Muscle layer of colon (tissue), 2 donors: ENCODE measurements around the gene TEAD2.
"Not testable (repeated sequence)": the region's sequence is repeated elsewhere in the genome, so short reads cannot be mapped to it uniquely, and the experiment has no call there.

ENCODE experiments used
- H3K27ac ChIP-seq: one replicate; pipeline ENCODE4 v1.7.0; 2013; ENCODE audit warnings: low read depth, mild to moderate bottlenecking, low read length, moderate library complexity
- H3K27me3 ChIP-seq, 2 donors: one replicate each; pipeline ENCODE4 v1.7.0; 2013; ENCODE audit warnings: low read length in 2 of 2, mild to moderate bottlenecking in 2 of 2; ENCODE audit not compliant: insufficient read depth in 2 of 2, control insufficient read depth in 1 of 2
- H3K36me3 ChIP-seq: one replicate; pipeline ENCODE4 v1.7.0; 2013; ENCODE audit warnings: mild to moderate bottlenecking, low read length; ENCODE audit not compliant: insufficient read depth
- H3K4me1 ChIP-seq: one replicate; pipeline ENCODE4 v1.7.0; 2013; ENCODE audit warnings: mild to moderate bottlenecking, low read length; ENCODE audit not compliant: insufficient read depth
- H3K4me3 ChIP-seq, 2 donors: one replicate each; pipeline ENCODE4 v1.7.0; 2013; ENCODE audit warnings: low read length in 2 of 2, low read depth in 1 of 2, mild to moderate bottlenecking in 1 of 2, moderate library complexity in 1 of 2
- H3K9ac ChIP-seq: one replicate; pipeline ENCODE4 v1.7.0; 2013; ENCODE audit warnings: low read length
- H3K9me3 ChIP-seq: one replicate; pipeline ENCODE4 v1.7.0; 2013; ENCODE audit warnings: mild to moderate bottlenecking, low read length
- donor health status: abdominal sarcoma.
- donor health status: Adenocarcinoma of cecum.

Gene TEAD2

GRCh38 chr19:49335071-49335783 is 27.0 kb downstream of the TEAD2 start, which contains the start of gene CD37:
Gene CD37, plus strand, starts transcription at chr19:49335406. Its CDS starts 135 bp downstream, at chr19:49335541.
- Histone ChIP-seq H3K9ac (no peak within 1 kb of the TSS), H3K27ac (no peak within 1 kb of the TSS), H3K4me3 (no peak within 1 kb of the TSS), H3K9me3 (no peaks in the 10 kb centered on the region), H3K27me3 (no peaks in the 10 kb centered on the region), H3K36me3 (no peaks in the 10 kb centered on the region), H3K4me1 (peaks cover 5% of the 10 kb centered on the region)

- no peak overlapping the region for H3K4me3 ChIP-seq
- no peaks in the 10 kb centered on the region for H3K36me3 ChIP-seq
- H3K27ac ChIP-seq, result no peak overlapping the region
- H3K4me1 ChIP-seq, result peaks cover 1% of the 10 kb centered on the region
- no peak overlapping the region for H3K9ac ChIP-seq
- H3K9me3 ChIP-seq, result no peaks in the 10 kb centered on the region
- H3K27me3 ChIP-seq, result no peaks in the 10 kb centered on the region
Observed at GRCh38 chr19:49333811-49334288, 28.4 kb downstream of the TEAD2 start.

- H3K27me3 ChIP-seq, result no peaks in the 10 kb centered on the region
- H3K9me3 ChIP-seq, result no peaks in the 10 kb centered on the region
- H3K27ac ChIP-seq, result no peak overlapping the region
Observed at GRCh38 chr19:49333418-49333805, 28.8 kb downstream of the TEAD2 start.

GRCh38 chr19:49332691-49333417 is 29.4 kb downstream of the TEAD2 start:
- H3K27ac ChIP-seq, H3K36me3 ChIP-seq, H3K27me3 ChIP-seq, H3K9me3 ChIP-seq, H3K4me1 ChIP-seq, H3K4me3 ChIP-seq, H3K9ac ChIP-seq: not testable (repeated sequence)

More at GRCh38 chr19:49333418-49333805, 28.8 kb downstream of the TEAD2 start:
- Histone ChIP-seq H3K9ac (no peak overlapping the region), H3K4me3 (no peak overlapping the region), H3K4me1 (no peaks in the 10 kb centered on the region), H3K36me3 (no peaks in the 10 kb centered on the region)

DNA sequence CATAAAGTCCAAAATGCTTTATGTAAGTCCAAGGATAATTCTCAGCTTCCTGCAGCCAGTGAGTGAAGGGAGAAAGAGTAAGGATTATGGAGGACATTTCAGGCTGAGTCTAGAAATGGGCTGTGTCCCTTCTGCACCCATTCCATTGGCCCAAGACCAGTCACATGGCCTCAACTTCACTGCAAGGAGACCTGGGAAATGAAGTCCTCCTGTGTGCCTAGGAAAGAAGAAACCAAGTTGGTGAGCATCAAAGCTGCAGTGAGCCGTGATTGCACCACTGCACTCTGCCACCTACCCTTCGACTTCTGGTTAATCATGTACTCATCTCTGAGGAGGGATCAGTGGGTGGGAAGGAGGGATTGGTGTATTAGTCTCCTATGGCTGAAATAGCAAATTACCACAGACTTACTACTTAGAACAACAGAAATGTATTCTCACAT is 30.6 kb downstream of the TEAD2 start:
- Histone ChIP-seq H3K9me3 (no peaks in the 10 kb centered on the region), H3K27ac (no peak overlapping the region), H3K4me3 (no peak overlapping the region), H3K27me3 (no peaks in the 10 kb centered on the region), H3K9ac (no peak overlapping the region), H3K36me3 (no peaks in the 10 kb centered on the region), H3K4me1 (no peaks in the 10 kb centered on the region)

DNA sequence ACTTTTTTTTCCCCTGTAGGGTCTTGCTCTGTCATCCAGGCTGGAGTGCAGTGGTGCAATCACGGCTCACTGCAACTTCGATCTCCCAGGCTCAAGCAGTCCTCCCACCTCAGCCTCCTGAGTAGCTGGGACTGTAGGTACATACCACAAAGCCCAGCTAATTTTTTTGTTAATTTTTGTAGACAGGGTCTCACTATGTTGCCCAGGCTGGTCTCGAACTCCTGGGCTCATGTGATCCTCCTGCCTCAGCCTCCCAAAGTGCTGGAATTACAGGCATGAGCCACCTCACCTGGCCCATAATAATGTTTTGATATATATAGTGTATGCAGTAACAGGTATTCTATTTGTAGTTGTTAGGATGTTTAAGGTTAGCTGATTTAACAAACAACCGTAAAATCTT is 31.0 kb downstream of the TEAD2 start:
- H3K4me1 ChIP-seq, H3K9ac ChIP-seq, H3K4me3 ChIP-seq, H3K27ac ChIP-seq, H3K27me3 ChIP-seq, H3K36me3 ChIP-seq, H3K9me3 ChIP-seq: not testable (repeated sequence)

- H3K36me3 ChIP-seq, result no peaks in the 10 kb centered on the region
Observed at GRCh38 chr19:49328741-49329140, 33.5 kb downstream of the TEAD2 start.

DNA sequence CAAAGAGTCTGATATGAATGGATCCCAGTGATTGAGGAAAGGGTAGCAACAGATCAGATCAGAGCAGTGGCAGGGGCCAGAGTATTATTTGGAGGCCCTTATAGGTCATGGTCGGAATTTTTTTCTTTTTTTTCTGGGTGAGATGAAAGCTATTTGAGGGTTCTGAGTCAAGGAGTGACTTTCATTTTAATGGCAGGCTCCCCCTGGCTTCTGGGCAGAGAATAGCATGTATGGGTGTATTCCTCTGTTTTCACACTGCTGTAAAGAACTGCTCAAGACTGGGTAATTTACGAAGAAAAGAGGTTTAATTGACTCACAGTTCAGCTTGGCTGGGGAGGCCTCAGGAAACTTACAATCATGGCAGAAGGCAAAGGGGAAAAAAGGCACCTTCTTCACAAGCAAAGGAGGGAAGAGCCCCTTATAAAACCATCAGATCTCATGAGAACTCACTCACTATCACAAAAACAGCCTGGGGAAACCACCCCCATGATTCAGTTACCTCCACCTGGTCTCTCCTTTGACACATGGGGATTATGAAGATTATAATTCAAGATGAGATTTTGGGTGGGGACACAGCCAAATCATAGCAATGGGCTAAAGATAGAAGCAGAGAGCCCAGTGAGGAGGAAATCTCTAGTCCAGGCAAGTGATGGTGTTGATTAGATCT is 34.2 kb downstream of the TEAD2 start:
- no peak overlapping the region for H3K4me3 ChIP-seq
- no peaks in the 10 kb centered on the region for H3K9me3 ChIP-seq
- H3K36me3 ChIP-seq, result no peaks in the 10 kb centered on the region
- H3K27ac ChIP-seq, result no peak overlapping the region
- no peaks in the 10 kb centered on the region for H3K4me1 ChIP-seq
- no peaks in the 10 kb centered on the region for H3K27me3 ChIP-seq
- H3K9ac ChIP-seq, result no peak overlapping the region

More at GRCh38 chr19:49328741-49329140, 33.5 kb downstream of the TEAD2 start:
- Histone ChIP-seq H3K4me1 (no peaks in the 10 kb centered on the region), H3K9me3 (no peaks in the 10 kb centered on the region), H3K27me3 (no peaks in the 10 kb centered on the region), H3K27ac (no peak overlapping the region), H3K9ac (no peak overlapping the region), H3K4me3 (no peak overlapping the region)

GRCh38 chr19:49326165-49326704 is 36.0 kb downstream of the TEAD2 start:
- Histone ChIP-seq H3K9me3 (no peaks in the 10 kb centered on the region), H3K36me3 (no peaks in the 10 kb centered on the region), H3K4me3 (no peak overlapping the region), H3K4me1 (no peaks in the 10 kb centered on the region), H3K9ac (no peak overlapping the region), H3K27me3 (no peaks in the 10 kb centered on the region), H3K27ac (no peak overlapping the region)

DNA sequence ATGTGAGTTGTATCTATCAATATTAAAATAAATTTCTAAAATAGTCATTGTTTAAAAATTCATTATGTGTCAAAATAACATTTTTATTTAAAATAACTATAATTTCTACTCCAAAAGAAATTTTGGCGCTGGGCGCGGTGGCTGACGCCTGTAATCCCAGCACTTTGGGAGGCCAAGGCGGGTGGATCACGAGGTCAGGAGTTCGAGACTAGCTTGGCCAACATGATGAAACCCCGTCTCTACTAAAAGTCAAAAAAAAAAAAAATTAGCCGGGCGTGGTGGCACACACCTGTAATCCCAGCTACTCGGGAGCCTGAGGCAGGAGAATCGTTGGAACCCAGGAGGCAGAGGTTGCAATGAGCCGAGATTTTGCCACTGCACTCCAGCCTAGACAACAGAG is 36.5 kb downstream of the TEAD2 start:
- not testable (repeated sequence) for H3K27me3 ChIP-seq, H3K9me3 ChIP-seq, H3K9ac ChIP-seq, H3K4me1 ChIP-seq, H3K27ac ChIP-seq, H3K36me3 ChIP-seq, H3K4me3 ChIP-seq

GRCh38 chr19:49324801-49325576 is 37.2 kb downstream of the TEAD2 start, which contains the start of gene SLC6A16:
Gene SLC6A16, minus strand, starts transcription at chr19:49325191. Its CDS starts 13,844 bp downstream, at chr19:49311347.
- Histone ChIP-seq H3K36me3 (no peaks in the 10 kb centered on the region), H3K27me3 (no peaks in the 10 kb centered on the region), H3K9me3 (no peaks in the 10 kb centered on the region), H3K4me3 (no peak within 1 kb of the TSS), H3K27ac (no peak within 1 kb of the TSS), H3K9ac (no peak within 1 kb of the TSS), H3K4me1 (no peaks in the 10 kb centered on the region)
